CD1c-positive myeloid dendritic cell (primary cell): Measurements from ENCODE around the gene NLGN4X.

Source experiments
- DNase-seq: peaks from one replicate; pipeline ENCODE4 v3.0.0-alpha.2; 2016; ENCODE audit errors: extremely low spot score

NLGN4X gene

GRCh38 chrX:6151971-6152370 lies 76.7 kb downstream of the NLGN4X start:
- no peak for DNase-seq

GRCh38 chrX:6149060-6149872 lies 79.4 kb downstream of the NLGN4X start:
- no peak for DNase-seq

- no peak for DNase-seq
Observed at GRCh38 chrX:6134255-6134654, 94.4 kb downstream of the NLGN4X start.

GRCh38 chrX:6132970-6133369 lies 95.7 kb downstream of the NLGN4X start:
- DNase-seq, result no peak

- no peak for DNase-seq
Observed at GRCh38 chrX:6131287-6131686, 97.4 kb downstream of the NLGN4X start.

GRCh38 chrX:6129195-6129594 lies 99.5 kb downstream of the NLGN4X start:
- DNase-seq, result no peak

- DNase-seq, result no peak
Observed at GRCh38 chrX:6120329-6120728, 108.3 kb downstream of the NLGN4X start.

GRCh38 chrX:6095469-6095868 lies 133.2 kb downstream of the NLGN4X start:
- no peak for DNase-seq

GRCh38 chrX:6074532-6074931 lies 154.1 kb downstream of the NLGN4X start:
- no peak for DNase-seq

- DNase-seq, result no peak
Observed at GRCh38 chrX:6071731-6072130, 156.9 kb downstream of the NLGN4X start.

GRCh38 chrX:6067600-6067999 lies 161.1 kb downstream of the NLGN4X start:
- no peak for DNase-seq

- DNase-seq, result no peak
Observed at GRCh38 chrX:6053141-6053540, 175.5 kb downstream of the NLGN4X start.

GRCh38 chrX:6052111-6052745 lies 176.4 kb downstream of the NLGN4X start:
- DNase-seq, result no peak

GRCh38 chrX:6049132-6049531 lies 179.5 kb downstream of the NLGN4X start:
- DNase-seq, result no peak

- DNase-seq, result no peak
Observed at GRCh38 chrX:6041630-6042029, 187.0 kb downstream of the NLGN4X start.

- DNase-seq, result no peak
Observed at GRCh38 chrX:6029014-6029413, 199.7 kb downstream of the NLGN4X start.

- DNase-seq, result no peak
Observed at GRCh38 chrX:6026980-6027379, 201.7 kb downstream of the NLGN4X start.

GRCh38 chrX:6026429-6026828 lies 202.2 kb downstream of the NLGN4X start:
- no peak for DNase-seq

GRCh38 chrX:6024204-6024603 lies 204.5 kb downstream of the NLGN4X start:
- DNase-seq, result no peak

- peak; percentile 7 for DNase-seq
Observed at GRCh38 chrX:6021316-6022091, 207.2 kb downstream of the NLGN4X start.

GRCh38 chrX:6019076-6019475 lies 209.6 kb downstream of the NLGN4X start:
- DNase-seq, result no peak

- no peak for DNase-seq
Observed at GRCh38 chrX:6015423-6015822, 213.2 kb downstream of the NLGN4X start.

- no peak for DNase-seq
Observed at GRCh38 chrX:6012357-6012756, 216.3 kb downstream of the NLGN4X start.
